ENCODE measurements around the gene NR3C2.
"Not testable (repeated sequence)": the region's sequence is repeated elsewhere in the genome, so short reads cannot be mapped to it uniquely, and the experiment has no call there.

The NR3C2 gene

DNA sequence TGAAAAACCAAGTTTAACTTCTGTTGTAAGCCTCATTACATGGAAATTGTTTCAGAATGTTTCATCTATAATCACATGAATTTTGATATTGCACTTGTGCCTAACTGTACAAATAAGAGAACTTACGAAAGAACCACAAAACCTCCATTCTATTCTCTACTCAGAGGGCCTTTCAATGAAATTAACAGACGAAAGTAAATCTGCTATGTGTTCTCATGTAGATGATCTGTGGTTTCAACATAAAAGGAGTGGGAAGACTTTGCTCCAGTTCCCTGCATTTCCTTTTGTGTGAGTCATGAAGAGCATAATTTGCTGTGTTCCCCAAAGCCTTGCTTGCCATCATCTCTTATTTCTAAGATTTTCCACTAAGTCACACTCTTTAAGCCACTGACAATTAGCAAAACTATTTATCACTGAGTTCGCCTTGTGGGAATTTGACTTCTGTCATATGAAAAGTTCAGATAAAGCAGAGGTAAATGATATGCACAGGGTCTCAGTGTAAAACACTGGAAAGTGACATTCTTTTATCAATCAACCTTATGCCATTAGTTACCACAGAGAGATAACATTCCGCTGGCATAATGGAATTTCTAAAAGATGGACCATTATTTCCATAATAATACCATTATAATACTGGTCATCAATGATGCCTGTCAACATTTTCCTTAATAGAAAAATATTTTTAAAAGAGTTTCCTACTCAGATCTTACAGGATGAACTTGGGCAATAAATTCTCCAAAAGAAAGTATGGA is 329.8 kb downstream of the NR3C2 start:
- DNase-seq (ENCODE audit: low read depth), result no peak

DNA sequence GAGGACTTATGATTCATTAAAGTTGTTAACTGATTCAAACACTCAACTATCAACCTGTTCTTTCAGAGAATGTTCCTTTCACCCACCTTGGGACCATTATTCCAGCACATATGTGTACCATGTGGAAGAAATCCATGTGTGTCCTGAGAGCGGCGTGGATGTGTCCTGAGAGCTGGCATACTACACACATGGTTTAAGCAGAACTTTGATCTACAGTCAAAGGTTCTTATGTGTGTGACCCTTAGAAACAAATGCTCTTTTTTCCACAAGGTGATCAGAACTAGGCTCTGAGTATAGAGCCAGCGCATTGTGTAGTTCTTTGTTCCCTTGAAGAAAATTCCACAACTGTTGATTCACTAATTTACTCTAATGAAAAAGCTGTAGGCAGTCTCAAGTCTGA is 332.0 kb downstream of the NR3C2 start:
- no peak for DNase-seq (ENCODE audit: low read depth)

DNA sequence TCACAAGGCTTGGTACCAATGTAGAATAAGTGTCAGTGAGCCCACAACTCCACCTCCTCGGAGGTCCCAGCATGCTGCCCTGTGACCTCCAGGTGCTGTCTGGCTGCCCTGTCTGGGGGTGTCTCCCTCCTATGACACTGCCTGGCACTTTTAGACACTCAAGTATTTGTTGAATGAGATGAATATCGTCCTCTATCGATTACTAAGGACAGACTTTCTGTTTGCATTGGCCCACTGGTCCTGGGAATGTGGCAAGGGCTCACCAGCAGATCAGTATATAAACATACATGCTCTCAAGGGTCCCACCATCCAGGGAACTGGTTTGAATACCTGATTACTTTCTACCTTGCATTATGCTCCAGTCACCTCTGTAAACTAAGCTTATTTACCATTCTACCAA is 333.0 kb downstream of the NR3C2 start:
- DNase-seq (ENCODE audit: low read depth), result no peak

DNA sequence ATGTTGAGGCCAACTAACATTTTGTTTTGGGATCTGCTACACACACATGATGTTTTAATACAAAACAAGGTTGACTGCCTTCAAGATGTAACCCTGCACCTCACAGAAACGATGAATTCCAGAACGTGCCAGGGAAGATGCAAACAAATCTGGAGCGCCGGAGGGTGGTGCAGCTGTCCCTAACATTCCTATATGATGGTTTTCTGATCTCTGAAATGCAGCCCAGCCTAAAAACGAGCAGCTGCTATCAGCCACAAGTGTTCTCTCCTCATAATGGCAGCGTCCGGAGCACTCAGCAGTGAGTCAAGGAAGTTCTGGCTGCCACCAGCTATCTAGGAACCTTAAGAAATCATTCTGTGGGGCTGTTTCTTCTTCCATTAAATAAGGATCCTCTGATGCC is 333.4 kb downstream of the NR3C2 start:
- DNase-seq (ENCODE audit: low read depth), result no peak

DNA sequence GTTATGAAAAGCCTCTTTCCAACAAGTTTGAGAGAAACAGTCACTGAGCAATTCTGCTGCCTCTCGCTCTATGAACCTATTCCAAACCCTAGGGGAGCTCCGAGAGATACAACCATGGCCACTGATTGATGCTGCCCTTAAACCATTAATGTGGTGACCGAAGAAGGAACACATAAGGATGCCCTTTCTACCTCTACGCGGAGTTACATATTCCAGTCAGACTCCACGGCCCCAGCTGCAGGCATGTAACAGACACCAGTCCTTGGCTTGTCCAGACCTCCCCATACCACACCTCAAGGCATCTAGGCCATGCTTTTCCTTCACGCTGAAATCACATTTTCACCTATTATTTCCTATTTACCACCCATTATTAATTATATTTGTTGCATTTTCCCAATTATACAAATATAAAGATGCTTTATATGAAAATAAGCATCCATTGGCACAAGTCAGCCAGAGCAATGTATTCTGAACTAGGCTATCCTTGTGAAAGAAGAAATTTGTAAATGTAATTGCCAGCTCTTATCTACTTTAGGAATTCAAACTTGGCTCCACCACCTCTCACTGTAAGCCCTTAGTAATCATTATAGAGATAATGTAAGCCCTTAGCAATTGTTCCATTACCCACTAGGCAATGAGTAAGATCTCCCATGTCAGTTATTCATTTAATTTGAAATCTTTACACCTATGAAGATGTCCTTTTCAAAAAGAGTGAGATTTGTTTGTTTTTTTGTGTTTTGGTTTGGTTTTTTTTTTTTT is 338.4 kb downstream of the NR3C2 start:
- no peak for DNase-seq (ENCODE audit: low read depth)

DNA sequence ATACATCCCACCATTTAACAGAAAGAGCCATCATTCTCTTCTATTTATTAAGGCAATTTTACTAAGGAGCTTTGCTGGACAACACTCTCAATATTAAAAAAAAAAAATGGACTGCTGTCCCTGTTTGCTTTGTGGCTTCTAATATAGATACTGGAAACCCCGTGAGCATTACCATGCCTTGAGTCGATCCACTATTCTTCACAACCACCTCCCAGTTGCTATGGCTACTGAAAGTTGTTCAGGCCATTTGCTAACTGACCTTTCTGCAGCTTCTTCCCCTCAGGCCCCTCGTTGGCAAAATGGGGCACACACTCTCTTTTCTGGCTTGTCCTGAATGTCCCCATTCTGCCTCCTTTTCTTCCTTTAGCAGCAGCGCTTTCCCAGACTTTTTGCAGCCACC is 340.4 kb downstream of the NR3C2 start:
- no peak for DNase-seq (ENCODE audit: low read depth)

DNA sequence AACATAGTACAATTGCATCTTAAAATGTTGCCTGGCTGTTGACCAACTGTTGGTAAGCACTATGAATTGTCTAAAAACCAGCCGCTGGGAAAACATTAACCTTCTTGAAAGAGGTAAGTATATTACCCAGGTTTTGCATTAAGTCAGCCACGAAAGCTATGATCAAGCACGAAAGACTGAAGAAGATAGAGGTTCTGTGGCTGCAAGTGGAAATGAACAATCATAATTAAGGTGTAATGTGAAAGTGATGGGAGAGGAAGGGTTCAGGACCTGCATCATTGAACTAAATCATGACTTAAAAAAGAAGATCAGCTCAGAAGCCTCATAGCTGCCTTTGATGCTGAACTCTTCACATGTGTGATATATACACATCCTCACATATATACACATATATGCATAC is 341.0 kb downstream of the NR3C2 start:
- DNase-seq (ENCODE audit: low read depth), result no peak

DNA sequence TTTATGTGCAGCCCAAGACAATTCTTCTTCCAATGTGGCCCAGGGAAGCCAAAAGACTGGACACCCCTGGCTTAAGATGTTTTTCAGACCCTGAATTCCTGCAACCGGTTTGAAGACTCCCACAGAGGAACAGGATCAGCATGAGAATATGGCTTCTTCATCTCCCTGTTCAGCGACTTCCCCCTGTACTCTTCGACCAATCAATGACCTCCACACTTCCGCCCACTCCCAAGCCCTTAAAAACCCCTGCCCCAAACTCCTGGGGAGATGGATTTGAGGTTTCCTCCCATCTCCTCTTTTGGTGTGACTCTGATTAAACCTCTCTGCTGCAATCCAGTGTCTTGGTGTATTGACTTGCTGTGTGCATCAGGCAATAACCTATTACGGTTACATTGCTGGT is 344.4 kb downstream of the NR3C2 start:
- DNase-seq (ENCODE audit: low read depth), result no peak

DNA sequence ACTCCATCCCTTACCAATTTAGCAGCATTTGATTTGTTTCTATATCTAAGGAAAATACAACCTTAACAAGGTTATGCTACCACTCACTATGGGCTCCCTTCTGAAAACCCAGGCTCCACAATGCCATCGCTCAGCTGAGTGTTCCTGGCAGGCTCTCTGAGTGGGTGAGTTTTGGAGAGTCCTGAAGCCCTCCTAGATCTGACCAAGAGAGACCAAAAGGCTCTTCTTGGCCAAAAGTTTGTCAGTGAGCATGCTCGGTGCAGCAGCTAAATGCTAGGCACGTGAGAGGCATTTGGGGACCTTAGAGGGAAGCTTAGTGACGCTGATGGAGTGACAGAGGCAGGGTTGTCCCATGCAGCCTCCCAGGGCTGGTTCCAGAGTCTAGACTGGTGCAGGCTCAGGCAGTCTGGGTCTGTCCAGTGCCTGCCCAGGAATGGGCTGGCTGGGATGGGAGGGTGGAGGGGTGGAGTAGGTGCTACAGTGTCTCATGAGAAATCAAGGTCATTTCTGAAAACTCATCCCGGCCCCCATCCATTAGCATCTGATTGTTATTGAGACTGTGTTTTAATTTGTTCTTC is 346.8 kb downstream of the NR3C2 start:
- no peak for DNase-seq (ENCODE audit: low read depth)

DNA sequence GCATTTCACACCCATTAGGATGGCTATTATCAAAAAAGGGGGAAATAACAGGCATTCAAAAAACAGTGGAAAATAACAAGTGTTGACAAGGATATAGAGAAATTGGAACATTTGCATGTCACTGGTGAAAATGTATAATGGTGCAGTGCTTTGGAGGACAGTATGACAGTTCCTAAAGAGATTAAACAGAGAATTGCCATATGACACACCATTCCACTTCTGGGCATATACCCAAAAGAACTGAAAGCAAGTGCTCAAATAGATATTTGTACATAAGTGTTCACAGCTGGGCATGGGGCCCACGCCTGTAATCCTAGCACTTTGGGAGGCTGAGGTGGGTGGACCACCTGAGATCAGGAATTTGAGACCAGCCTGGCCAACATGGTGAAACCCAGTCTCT is 348.1 kb downstream of the NR3C2 start:
- DNase-seq (ENCODE audit: low read depth), result no peak

DNA sequence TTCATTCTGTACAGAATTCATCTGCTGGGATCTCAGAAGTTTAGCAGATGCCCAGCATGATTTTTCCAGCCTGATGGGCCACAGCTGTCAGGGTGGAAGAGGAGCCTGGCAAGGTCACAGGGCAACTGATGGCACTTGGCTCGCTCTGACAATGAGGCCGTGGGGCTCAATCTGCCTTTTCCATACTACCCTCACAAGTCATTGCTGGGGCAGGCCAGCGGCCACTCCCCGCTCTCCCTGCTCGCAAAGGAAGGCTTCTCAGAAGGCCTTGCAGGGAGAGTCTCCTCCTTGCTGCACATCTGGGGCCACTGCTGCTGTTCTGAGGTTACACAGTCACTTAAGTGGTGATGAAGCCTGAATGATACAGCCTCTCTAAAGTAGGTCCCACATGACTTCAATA is 349.1 kb downstream of the NR3C2 start:
- DNase-seq (ENCODE audit: low read depth), result no peak

DNA sequence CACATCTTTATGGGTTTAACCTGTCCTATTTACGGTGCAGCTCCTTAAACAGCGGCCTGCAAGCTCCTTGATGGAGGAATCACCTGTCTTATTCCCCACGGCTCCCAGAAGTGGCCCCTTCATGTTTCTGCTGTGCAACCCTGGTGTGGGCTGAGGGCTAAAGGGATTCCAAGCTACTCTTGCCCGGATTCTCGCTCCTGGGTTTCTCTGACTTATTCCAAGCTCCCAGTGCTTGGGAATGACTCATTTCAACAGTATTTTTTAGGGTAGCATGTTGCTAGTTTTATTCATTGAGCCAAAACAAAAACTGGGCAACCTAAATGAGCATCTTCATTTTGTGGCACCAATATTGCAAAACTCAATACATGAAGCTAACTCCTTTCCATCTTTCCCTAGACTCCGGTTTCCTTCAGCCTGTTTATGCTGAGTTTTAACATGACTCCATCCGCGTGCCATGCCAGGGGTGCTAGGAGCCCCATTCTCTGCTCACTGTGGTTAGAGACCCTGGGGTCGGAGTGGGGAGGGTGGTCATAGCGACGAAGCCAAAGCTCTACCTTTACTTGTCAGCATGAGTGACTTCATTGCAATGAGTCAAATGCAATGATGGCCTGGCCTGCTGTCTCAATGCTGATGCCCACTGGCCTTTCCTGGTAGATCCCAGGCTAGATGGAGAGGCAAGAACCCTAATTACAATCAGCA is 349.7 kb downstream of the NR3C2 start:
- DNase-seq (ENCODE audit: low read depth), result no peak

DNA sequence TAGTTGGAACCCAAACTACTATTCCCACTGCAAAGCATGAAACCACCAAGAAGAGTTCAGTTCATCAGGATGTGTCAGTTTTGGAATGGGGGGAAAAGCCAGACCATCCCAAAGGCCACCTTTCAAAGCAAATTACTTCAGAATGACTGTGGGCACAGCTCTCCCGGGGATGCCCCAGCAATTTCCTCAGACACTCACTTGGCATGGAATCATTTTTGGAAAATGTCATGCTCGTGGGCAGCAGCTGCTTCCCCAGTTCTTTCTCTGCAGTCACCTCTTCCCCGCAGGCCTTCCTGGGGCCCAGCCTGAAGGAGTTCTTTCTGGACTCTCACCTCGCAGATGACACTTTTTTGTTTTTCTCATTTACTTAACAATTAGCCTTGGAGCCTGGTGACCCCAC is 350.3 kb downstream of the NR3C2 start:
- no peak for DNase-seq (ENCODE audit: low read depth)

DNA sequence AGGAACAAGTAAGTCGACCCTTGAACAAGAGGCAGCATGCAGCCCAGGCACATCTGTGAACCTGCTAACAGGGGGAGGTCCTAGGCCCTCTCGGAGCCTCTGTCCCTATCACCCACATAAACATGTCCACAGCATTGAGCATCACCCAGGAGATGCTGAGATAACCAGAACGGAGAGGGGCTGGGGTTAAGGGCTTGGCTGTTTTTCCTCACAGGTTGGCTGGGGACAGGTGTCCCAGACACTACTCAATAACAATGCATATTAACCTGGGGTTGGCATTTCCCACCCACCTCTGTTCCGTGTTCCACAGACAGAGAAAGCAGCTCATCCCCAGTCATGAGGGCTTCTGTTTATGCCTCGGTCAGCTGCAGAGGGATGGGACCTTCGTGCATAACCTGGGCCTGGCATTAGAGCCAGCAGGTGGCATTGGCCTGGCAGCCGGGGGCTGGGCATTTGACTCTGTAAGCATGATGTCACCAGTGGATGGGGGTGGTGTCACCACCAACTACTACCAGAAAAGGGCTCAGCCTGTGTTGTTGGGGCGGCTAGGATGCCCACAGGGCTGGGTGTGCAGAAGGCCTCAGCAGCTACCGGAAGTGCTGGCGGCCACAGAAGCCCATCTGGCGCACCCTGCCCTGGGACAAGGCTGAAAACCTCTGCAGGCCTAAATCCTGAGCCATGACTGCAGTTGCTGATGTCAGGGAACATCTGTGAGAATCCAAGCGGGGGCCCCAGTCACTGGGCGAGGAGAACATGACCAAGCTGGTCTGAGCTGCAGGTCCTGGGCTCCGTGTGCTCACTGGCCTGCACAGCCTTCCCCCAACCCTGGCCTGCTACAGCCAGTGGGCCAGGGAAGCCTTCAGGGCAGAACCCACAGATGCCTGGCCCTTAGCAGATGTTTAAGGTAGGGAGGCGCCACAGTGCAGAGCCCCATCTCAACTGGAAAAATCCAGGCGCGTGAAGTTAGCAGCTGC is 351.4 kb downstream of the NR3C2 start:
- no peak for DNase-seq (ENCODE audit: low read depth)

DNA sequence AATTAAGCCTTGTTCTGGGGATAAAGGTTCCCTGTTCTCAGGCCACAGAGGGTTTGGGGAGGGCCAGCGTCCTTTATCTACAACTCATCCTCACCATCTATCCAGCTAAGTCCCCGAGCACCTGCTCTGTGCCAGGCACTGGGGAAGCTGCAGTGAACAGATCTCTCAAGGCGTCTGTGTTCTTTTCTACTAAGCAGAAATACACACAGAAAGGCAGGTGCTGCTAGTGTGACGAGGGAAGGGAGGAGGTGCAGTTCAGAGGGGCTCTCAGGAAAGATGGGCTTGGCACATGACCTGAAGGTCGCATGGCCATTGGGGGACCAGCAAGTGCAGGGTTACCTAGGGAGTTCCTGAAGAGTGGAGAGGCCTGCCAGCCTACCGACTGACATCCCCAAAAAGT is 352.2 kb downstream of the NR3C2 start:
- DNase-seq (ENCODE audit: low read depth), result no peak

DNA sequence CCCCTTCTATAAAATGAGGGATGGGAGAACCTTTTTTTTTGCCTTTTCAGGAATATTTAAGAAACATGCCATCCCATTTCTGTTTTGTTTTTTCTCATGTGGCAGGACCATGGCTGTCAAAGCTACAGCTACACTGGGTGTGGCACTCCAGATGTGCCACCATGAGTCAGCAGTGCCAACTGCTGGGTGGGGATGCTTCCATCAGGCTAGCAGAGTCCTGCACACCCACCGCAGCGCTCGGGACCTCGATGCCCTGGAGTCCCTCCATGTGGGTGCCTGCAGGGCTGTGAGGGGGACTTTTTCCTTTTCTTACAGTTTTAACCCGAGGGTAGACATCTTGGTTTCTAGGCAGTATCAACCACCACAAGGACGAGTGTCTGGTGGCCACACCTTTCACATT is 352.6 kb downstream of the NR3C2 start:
- no peak for DNase-seq (ENCODE audit: low read depth)

DNA sequence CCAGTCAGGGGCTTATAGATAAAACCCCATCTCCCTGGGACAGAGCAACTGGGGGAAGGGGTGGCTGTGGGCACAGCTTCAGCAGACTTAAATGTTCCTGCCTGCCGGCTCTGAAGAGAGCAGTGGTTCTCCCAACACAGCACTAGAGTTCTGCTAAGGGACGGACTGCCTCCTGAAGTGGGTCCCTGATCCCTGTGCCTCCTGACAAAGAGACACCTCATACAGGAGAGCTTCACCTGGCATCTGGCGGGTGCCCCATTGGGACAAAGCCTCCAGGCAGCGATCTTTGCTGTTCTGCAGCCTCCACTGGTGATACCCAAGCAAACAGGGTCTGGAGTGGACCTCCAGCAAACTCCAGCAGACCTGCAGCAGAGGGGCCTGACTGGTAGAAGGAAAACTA is 359.1 kb downstream of the NR3C2 start:
- DNase-seq (ENCODE audit: low read depth), result not testable (repeated sequence)

DNA sequence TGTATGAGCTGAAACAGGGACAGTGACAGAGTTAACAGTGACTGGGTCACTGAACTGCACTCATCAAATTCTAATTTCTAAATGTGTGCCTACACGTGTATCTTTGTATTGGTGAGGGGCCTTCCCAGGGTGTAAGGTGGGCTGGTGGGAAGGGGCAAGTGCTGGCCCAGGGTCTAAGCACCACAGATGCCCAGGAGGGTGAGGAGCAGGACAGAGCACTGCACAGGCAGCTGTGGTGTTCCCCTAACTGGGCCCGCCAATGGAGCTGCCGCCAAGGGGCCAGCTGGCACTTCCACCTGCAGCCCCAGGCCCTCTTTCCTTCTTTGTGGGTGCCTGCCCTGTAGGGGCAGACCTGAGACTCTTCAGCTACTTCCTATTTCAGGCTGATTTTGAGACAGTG is 360.5 kb downstream of the NR3C2 start:
- DNase-seq (ENCODE audit: low read depth), result no peak

DNA sequence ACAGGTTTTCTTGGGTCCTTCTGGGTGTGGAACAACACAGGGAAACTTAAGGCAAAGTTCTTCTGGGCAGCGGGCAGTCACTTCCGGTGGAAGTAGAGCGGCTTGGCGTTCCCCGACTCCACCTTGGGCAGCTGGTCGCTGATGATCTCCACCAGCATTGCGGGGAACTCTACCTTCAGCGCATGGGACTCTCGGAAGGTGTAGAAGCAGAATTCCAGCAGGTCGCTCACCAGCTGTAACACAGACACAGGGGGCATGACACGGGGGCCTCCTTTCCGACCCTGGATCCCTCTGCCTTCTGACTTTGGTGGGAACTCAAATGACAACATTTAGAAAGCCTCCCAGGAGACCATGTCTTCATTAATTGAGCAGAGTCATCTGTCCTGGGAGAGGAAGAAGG is 360.9 kb downstream of the NR3C2 start:
- DNase-seq (ENCODE audit: low read depth), result no peak

DNA sequence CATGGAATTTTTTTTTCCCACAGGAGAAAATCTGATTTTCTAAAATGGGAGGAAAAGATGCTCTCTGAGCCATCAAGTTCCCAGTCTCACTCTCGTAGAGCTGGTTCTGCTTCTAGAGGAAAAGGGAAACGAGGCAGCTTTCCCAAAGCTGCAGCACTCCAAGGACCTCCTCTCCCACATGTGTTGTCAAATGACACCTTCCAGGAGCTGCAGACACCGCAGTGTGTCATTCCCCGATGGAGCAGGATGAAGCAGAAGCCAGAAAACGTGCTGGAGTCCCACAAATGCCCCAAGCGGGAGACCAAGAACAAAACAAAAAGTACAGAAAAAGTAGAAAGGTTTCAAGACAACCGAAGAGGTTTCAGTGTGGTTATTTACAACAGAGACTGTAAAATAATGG is 362.3 kb downstream of the NR3C2 start:
- DNase-seq (ENCODE audit: low read depth), result no peak

DNA sequence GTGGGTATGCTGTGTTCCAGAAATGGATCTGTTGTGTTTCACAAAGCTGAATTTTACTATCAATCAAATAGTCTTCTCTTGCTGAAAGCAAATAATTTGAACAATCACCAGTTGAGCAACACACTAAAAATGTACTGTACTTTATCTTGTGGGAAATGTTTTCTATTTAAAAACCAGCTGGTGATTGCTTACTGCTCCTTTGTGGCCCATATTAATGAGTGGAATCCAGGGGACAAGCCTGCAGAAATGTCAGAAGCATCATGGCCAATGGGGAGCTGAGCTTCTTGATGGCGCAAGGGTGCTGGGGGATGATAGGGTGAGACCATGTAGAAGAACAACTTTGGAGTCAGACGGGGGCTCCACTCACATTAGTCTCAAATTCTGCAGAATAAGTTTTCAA is 364.2 kb downstream of the NR3C2 start:
- DNase-seq (ENCODE audit: low read depth), result no peak

DNA sequence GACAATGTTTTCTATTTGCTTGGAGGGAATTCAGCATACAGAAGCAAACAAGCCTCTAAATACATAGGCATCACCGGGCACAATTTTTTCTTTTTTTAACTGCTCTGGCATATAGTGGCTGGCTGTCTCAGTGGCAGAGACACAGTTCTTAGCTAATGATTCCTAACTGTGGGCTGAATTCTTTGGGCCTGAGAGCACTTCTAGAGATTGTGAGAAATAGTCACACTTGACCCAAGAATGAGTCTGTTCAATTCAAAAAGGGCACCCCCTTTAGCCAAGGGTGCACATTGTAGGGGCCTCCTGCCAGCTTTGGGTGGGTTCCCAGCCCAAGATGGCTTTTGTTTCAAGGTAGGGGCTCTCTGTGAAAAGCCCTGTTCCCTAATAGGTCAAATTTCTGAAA is 364.6 kb downstream of the NR3C2 start:
- no peak for DNase-seq (ENCODE audit: low read depth)
